Upper lobe of left lung (tissue), 6 donors: ENCODE data around the gene NIM1K. TPM values are rescaled to one million over a fixed set of nuclear protein-coding genes. Genes with fewer than 3 reads are reported as not detected.

Experiments used
- ATAC-seq, 2 donors: fragments of 200-7000 bp; cut with Tn5 transposase; one replicate each; pipeline ENCODE4 v1.9.1; 2022; ENCODE audit warnings: mild to moderate bottlenecking in 2 of 2, moderate library complexity in 2 of 2; ENCODE audit not compliant: low FRiP score in 2 of 2
- DNase-seq, 2 donors: peaks; one replicate each; pipeline ENCODE4 v3.0.0-alpha.2; 2019 to 2020
- H3K27ac ChIP-seq, 4 donors: fragments of 200-600 bp; sonication (generic); one replicate each; pipeline ENCODE4 v1.5.1; 2016 to 2019
- H3K27me3 ChIP-seq, 4 donors: fragments of 200-600 bp; sonication (generic); one replicate each; pipeline ENCODE4 v1.5.1; 2017 to 2019
- H3K36me3 ChIP-seq, 4 donors: fragments of 200-600 bp; sonication (generic); one replicate each; pipeline ENCODE4 v1.5.1; 2016 to 2019
- H3K4me1 ChIP-seq, 4 donors: fragments of 200-600 bp; sonication (generic); one replicate each; pipeline ENCODE4 v1.5.1; 2018 to 2019
- H3K4me3 ChIP-seq, 4 donors: fragments of 200-600 bp; sonication (generic); one replicate each; pipeline ENCODE4 v1.5.1; 2017 to 2019; ENCODE audit warnings: mild to moderate bottlenecking in 2 of 4, moderate library complexity in 1 of 4
- H3K9me3 ChIP-seq, 4 donors: fragments of 200-600 bp; sonication (generic); one replicate each; pipeline ENCODE4 v1.5.1; 2018 to 2019
- CTCF ChIP-seq, 6 experiments: fragments of 450-650 bp in 4 of 6; fragments of 200-600 bp in 2 of 6; sonication (generic) in 2 of 6; IDR thresholded peaks; one replicate each; pipeline ENCODE4 v1.5.1; 2016 to 2019; ENCODE audit warnings: antibody characterized with exemption in 6 of 6
- EP300 ChIP-seq, 4 donors: sonication (generic); formaldehyde crosslinking; IDR thresholded peaks; one replicate each; pipeline ENCODE4 v1.5.1; 2017; ENCODE audit warnings: antibody characterized with exemption in 4 of 4, control low read depth in 2 of 4
- POLR2A ChIP-seq, 4 donors: fragments of 450-650 bp; IDR thresholded peaks; one replicate each; pipeline ENCODE4 v1.5.1; 2016 to 2017; ENCODE audit warnings: antibody characterized with exemption in 4 of 4, mild to moderate bottlenecking in 2 of 4
- POLR2AphosphoS5 ChIP-seq, 2 donors: sonication (generic); formaldehyde crosslinking; IDR thresholded peaks; one replicate each; pipeline ENCODE4 v1.5.1; 2017; ENCODE audit warnings: antibody characterized with exemption in 2 of 2
- WGBS, 2 donors: methylation state at CpG; one replicate each; pipeline ENCODE4 v1.1.5; 2017 to 2018; 5-methylcytosine and 5-hydroxymethylcytosine counted together
- total RNA-seq, 6 donors: library from RNA; depleted of rRNA in 4 of 6; stranded (reverse); fragments of >200 nt in 4 of 6; gene quantifications; one replicate each; pipeline versions ENCODE4 v1.1.0 to v1.2.1, GENCODE V29; 2016 to 2021
- donor health status: DM: no; HTN: no; CAD: no; lungs with moderate emphysema.
- donor health status: DM: no; HTN: yes; CAD: no; lungs with severe emphysema.

NIM1K gene
- total RNA-seq, 6 donors from 2014 or later, result 1.8 to 29.3 (median 4.6) TPM

DNA sequence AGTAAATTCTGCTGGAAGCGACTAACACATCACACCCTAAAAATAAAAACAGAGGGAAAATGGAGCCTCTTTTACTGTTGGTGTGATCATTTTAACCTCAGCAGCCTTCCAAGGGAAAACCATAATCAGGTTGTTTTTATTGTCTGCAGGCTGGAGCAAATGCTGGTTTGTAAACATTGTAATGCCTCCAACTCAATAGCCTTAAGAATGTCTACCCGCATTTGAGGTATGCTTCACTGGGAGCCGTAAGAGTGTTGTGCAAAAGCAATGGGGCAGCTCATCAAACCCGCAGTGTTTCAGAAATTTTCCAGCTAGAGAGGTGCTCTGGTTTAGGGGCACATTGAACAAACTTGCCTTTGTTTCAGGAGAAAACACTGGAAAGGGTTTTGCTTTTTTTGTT lies 17.0 kb downstream of the NIM1K start:
- Histone ChIP-seq H3K9me3 (no peaks in the 10 kb centered on the region), H3K36me3 (no peaks in the 10 kb centered on the region), H3K27ac (peak overlapping the region in 3 of 4 donors; percentile 42 to 62 (median 57)), H3K27me3 (no peaks in the 10 kb centered on the region), H3K4me1 (peaks cover 0 to under 1% (median 0%) of the 10 kb centered on the region in 4 donors), H3K4me3 (no peak overlapping the region)
- TF ChIP-seq POLR2AphosphoS5 (IDR thresholded peaks at IDR 0.05), result no peak
- TF ChIP-seq EP300 (IDR thresholded peaks at IDR 0.05), result no peak
- no peak for TF ChIP-seq POLR2A (IDR thresholded peaks at IDR 0.05)
- TF ChIP-seq CTCF (IDR thresholded peaks at IDR 0.05), result no peak
- DNase-seq (no peak), ATAC-seq (no peak)
- 59 to 70% methylated on average over 4 of the region's 4 CpGs for WGBS, 2 donors

DNA sequence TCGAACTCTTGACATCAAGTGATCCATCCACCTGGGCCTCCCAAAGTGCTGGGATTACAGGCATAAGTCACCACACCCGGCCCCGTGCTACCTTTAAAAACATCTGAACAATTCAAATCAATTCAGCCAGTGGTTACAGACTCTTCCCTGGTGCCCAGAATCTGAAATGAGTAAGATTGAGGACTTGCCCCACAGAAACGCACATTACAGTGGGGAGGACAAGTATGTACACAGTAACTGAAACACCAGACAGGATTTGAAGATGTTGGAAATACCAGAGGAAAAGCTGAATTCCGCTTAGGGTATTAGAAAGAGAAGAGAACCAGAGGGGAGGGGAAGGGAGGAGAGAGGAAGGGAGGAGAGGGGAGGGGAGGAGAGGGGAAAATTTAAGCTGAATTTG lies 17.8 kb downstream of the NIM1K start:
- Histone ChIP-seq H3K4me1 (peaks cover 0 to 5% (median 0%) of the 10 kb centered on the region in 4 donors), H3K9me3 (no peaks in the 10 kb centered on the region), H3K36me3 (no peaks in the 10 kb centered on the region), H3K27ac (peak overlapping the region in 1 of 4 donors; percentile 57), H3K4me3 (no peak overlapping the region), H3K27me3 (no peaks in the 10 kb centered on the region)
- WGBS, 2 donors, result 61 to 72% methylated on average over 5 of the region's 5 CpGs
- TF ChIP-seq CTCF (IDR thresholded peaks at IDR 0.05) (no peak), EP300 (IDR thresholded peaks at IDR 0.05) (no peak), POLR2AphosphoS5 (IDR thresholded peaks at IDR 0.05) (no peak), POLR2A (IDR thresholded peaks at IDR 0.05) (no peak)
- ATAC-seq (no peak), DNase-seq (no peak)

DNA sequence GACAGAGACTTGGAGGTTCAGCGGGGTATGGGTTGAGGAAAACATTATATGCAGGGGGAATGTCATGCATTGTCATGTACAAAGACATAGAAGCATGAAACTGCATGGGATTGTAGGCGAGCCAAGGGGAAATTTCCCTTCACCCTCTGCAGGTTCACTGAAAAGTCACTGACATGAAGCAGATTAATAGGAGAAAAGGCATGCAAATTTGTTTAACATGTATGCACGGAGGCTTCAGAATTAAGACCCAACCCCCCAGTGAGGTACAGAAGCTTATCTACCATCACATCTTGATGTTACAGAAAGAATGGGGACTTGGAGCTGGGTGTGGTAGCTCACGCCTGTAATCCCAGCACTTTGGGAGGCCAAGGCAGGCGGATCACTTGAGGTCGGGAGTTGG lies 18.5 kb downstream of the NIM1K start:
- ATAC-seq, result no peak
- peaks cover 0 to 6% (median 0%) of the 10 kb centered on the region in 4 donors for H3K4me1 ChIP-seq
- no peaks in the 10 kb centered on the region for H3K27me3 ChIP-seq
- no peaks in the 10 kb centered on the region for H3K36me3 ChIP-seq
- WGBS, 2 donors, result 63 to 69% methylated on average over 6 of the region's 6 CpGs
- H3K9me3 ChIP-seq, result no peaks in the 10 kb centered on the region
- no peak overlapping the region for H3K27ac ChIP-seq
- TF ChIP-seq POLR2AphosphoS5 (IDR thresholded peaks at IDR 0.05) (no peak), CTCF (IDR thresholded peaks at IDR 0.05) (no peak), EP300 (IDR thresholded peaks at IDR 0.05) (no peak), POLR2A (IDR thresholded peaks at IDR 0.05) (no peak)
- H3K4me3 ChIP-seq, result no peak overlapping the region
- no peak for DNase-seq

DNA sequence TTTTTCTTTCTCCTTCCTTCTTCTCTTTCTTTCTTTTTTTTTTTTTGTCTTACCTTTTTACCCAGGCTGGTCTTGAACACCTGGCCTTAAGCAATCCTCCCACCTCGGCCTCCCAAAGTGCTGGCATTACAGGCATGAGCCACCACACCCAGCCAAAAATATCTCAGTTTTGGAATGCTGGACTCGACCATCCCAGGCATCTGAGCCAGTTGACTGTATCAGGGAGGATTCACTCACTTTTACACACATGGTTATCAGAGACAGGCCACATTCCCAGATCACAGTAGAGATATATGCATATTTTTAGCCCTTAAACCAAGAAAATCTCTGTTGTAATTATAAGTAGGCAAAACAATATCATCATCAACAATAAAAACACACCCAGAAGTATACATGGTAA lies 21.9 kb downstream of the NIM1K start:
- peaks cover 0 to 6% (median 0%) of the 10 kb centered on the region in 4 donors for H3K4me1 ChIP-seq
- H3K4me3 ChIP-seq, result no peak overlapping the region
- no peaks in the 10 kb centered on the region for H3K36me3 ChIP-seq
- DNase-seq (no peak), ATAC-seq (no peak)
- no peaks in the 10 kb centered on the region for H3K9me3 ChIP-seq
- 66 to 76% methylated on average over 2 of the region's 2 CpGs for WGBS, 2 donors
- no peak for TF ChIP-seq CTCF (IDR thresholded peaks at IDR 0.05)
- TF ChIP-seq POLR2A (IDR thresholded peaks at IDR 0.05), result no peak
- no peak for TF ChIP-seq POLR2AphosphoS5 (IDR thresholded peaks at IDR 0.05)
- TF ChIP-seq EP300 (IDR thresholded peaks at IDR 0.05), result no peak
- H3K27ac ChIP-seq, result peak overlapping the region in 1 of 4 donors; percentile 40
- no peaks in the 10 kb centered on the region for H3K27me3 ChIP-seq

- peak; percentile 66 to 86 for ATAC-seq
- H3K4me3 ChIP-seq, result no peak overlapping the region
- H3K27ac ChIP-seq, result peak overlapping the region; percentile 32 to 59 (median 48)
- H3K9me3 ChIP-seq, result no peaks in the 10 kb centered on the region
- no peaks in the 10 kb centered on the region for H3K36me3 ChIP-seq
- 58 to 80% methylated on average over 11 of the region's 11 CpGs for WGBS, 2 donors
- TF ChIP-seq POLR2AphosphoS5 (IDR thresholded peaks at IDR 0.05) (peak in 1 of 2 donors; percentile 10), EP300 (IDR thresholded peaks at IDR 0.05) (peak in 3 of 4 donors; percentile 27 to 88 (median 52)), CTCF (IDR thresholded peaks at IDR 0.05) (no peak)
- no peaks in the 10 kb centered on the region for H3K27me3 ChIP-seq
- H3K4me1 ChIP-seq, result peaks cover 0 to 6% (median 0%) of the 10 kb centered on the region in 4 donors
- DNase-seq, result peak; percentile 64 to 79
Measured at GRCh38 chr5:43215073-43215631, 23.1 kb downstream of the NIM1K start.
